IMR-90 (cell line): ENCODE results near the gene ME2. TPM values are rescaled to one million over a fixed set of nuclear protein-coding genes. Genes with fewer than 3 reads are reported as not detected.
"Not testable (repeated sequence)": the region's sequence is repeated elsewhere in the genome, so short reads cannot be mapped to it uniquely, and the experiment has no call there.

Experiments used
- ATAC-seq: fragments of 200-7000 bp; cut with Tn5 transposase; 2 replicates; pipeline ENCODE4 v1.9.1; 2020; ENCODE audit warnings: low read depth, mild to moderate bottlenecking, moderate library complexity
- BruUV-seq: library from RNA; stranded (reverse); fragments of 400-500 nt; replicated peaks from 2 replicates; lab custom pipeline; 2021; lab: Mats Ljungman, UMichigan
- CTCF ChIA-PET: fragments of 300-600 bp; formaldehyde crosslinking; extraction: SDS; loops from one replicate; lab custom pipeline; 2021; ENCODE audit warnings: antibody characterized with exemption; lab: Yijun Ruan, JAX
- POLR2A ChIA-PET: fragments of 300-600 bp; sonication (Branson Sonifier 250); formaldehyde crosslinking; loops from one replicate; lab custom pipeline; 2022; ENCODE audit warnings: antibody characterized with exemption; ENCODE audit not compliant: unreplicated experiment; lab: Charles Lee
- DNase-seq: peaks from one replicate; pipeline ENCODE4 v3.0.0; 2013
- H2AFZ ChIP-seq: replicated peaks from 2 replicates; pipeline ENCODE3; 2013; ENCODE audit warnings: low read length, mild to moderate bottlenecking; ENCODE audit not compliant: poor library complexity
- H2AK5ac ChIP-seq: 2 replicates; pipeline ENCODE4 v1.6.1; 2013; ENCODE audit warnings: low read depth, low read length, inconsistent platforms
- H2AK9ac ChIP-seq: replicated peaks from 2 replicates; pipeline ENCODE3; 2013; ENCODE audit warnings: mild to moderate bottlenecking, low read depth, low read length, moderate library complexity; ENCODE audit not compliant: poor library complexity
- H2BK120ac ChIP-seq: 2 replicates; pipeline ENCODE4 v1.6.1; 2013; ENCODE audit warnings: low read depth, low read length, inconsistent platforms
- H2BK15ac ChIP-seq: 3 replicates; pipeline ENCODE4 v1.6.1; 2013; ENCODE audit warnings: low read depth, low read length, inconsistent platforms
- H2BK20ac ChIP-seq: 2 replicates; pipeline ENCODE4 v1.6.1; 2013; ENCODE audit warnings: low read depth, mild to moderate bottlenecking, inconsistent platforms, low read length, moderate library complexity
- H2BK5ac ChIP-seq: 2 replicates; pipeline ENCODE4 v1.6.1; 2013; ENCODE audit warnings: mild to moderate bottlenecking, low read depth, low read length, inconsistent platforms; ENCODE audit not compliant: poor library complexity, severe bottlenecking
- H3K14ac ChIP-seq: replicated peaks from 2 replicates; pipeline ENCODE4 v1.6.1; 2013; ENCODE audit warnings: low read depth, low read length, inconsistent platforms
- H3K18ac ChIP-seq: 2 replicates; pipeline ENCODE4 v1.6.1; 2013; ENCODE audit warnings: low read depth, low read length, control low read depth
- H3K23ac ChIP-seq: 2 replicates; pipeline ENCODE4 v1.6.1; 2013; ENCODE audit warnings: low read depth, low read length, inconsistent platforms
- H3K27ac ChIP-seq: 2 replicates; pipeline ENCODE4 v1.5.1; 2013; ENCODE audit warnings: mild to moderate bottlenecking, control low read depth, low read length; ENCODE audit not compliant: insufficient read depth
- H3K27me3 ChIP-seq: 2 replicates; pipeline ENCODE4 v1.6.1; 2013; ENCODE audit warnings: low read length; ENCODE audit not compliant: control insufficient read depth, insufficient read depth
- H3K36me3 ChIP-seq: 2 replicates; pipeline ENCODE4 v1.6.1; 2013; ENCODE audit warnings: low read length, mixed read lengths; ENCODE audit not compliant: control insufficient read depth, insufficient read depth
- H3K4ac ChIP-seq: 2 replicates; pipeline ENCODE4 v1.6.1; 2013; ENCODE audit warnings: low read depth, low read length, inconsistent platforms
- H3K4me1 ChIP-seq: 2 replicates; pipeline ENCODE4 v1.6.1; 2013; ENCODE audit warnings: low read length, mixed read lengths; ENCODE audit not compliant: control insufficient read depth, insufficient read depth
- H3K4me2 ChIP-seq: 2 replicates; pipeline ENCODE4 v1.6.1; 2013; ENCODE audit warnings: low read depth, mild to moderate bottlenecking, control low read depth, low read length, moderate library complexity
- H3K4me3 ChIP-seq: 2 replicates; pipeline ENCODE4 v1.5.1; 2013; ENCODE audit warnings: low read depth, mild to moderate bottlenecking, control low read depth, low read length, moderate library complexity; ENCODE audit not compliant: insufficient read depth
- H3K56ac ChIP-seq: 2 replicates; pipeline ENCODE4 v1.6.1; 2013; ENCODE audit warnings: low read length, inconsistent platforms; ENCODE audit not compliant: insufficient read depth; ENCODE audit errors: extremely low read depth
- H3K79me1 ChIP-seq, 2 experiments: 2 replicates each; pipeline ENCODE4 v1.6.1; 2013; ENCODE audit warnings: low read length in 2 of 2, inconsistent platforms in 1 of 2, low read depth in 1 of 2
- H3K9ac ChIP-seq: 2 replicates; pipeline ENCODE4 v1.6.1; 2013; ENCODE audit warnings: low read depth, low read length, control low read depth
- H3K9me1 ChIP-seq: 2 replicates; pipeline ENCODE4 v1.6.1; 2013; ENCODE audit warnings: low read length, inconsistent platforms; ENCODE audit not compliant: insufficient read depth
- H3K9me3 ChIP-seq: 2 replicates; pipeline ENCODE4 v1.6.1; 2013; ENCODE audit warnings: low read length; ENCODE audit not compliant: control insufficient read depth, insufficient read depth
- H4K20me1 ChIP-seq: 2 replicates; pipeline ENCODE4 v1.6.1; 2013; ENCODE audit warnings: low read length, inconsistent platforms; ENCODE audit not compliant: insufficient read depth
- H4K5ac ChIP-seq: 2 replicates; pipeline ENCODE4 v1.6.1; 2013; ENCODE audit warnings: mild to moderate bottlenecking, low read depth, low read length, control low read depth
- H4K8ac ChIP-seq, 2 experiments: 2 replicates each; pipeline ENCODE4 v1.6.1; 2013; ENCODE audit warnings: low read depth in 2 of 2, low read length in 2 of 2, control low read depth in 1 of 2, inconsistent platforms in 1 of 2
- H4K91ac ChIP-seq: 2 replicates; pipeline ENCODE4 v1.6.1; 2013; ENCODE audit warnings: low read depth, low read length, inconsistent platforms; ENCODE audit not compliant: insufficient read depth
- WGBS, 2 experiments: methylation state at CpG; one replicate each; pipeline versions ENCODE4 v1.1.5 to v1.1.7; 2013; ENCODE audit warnings: missing lambda C conversion rate in 2 of 2; ENCODE audit not compliant: insufficient read length in 1 of 2; ENCODE audit errors: extremely low coverage in 2 of 2; 5-methylcytosine and 5-hydroxymethylcytosine counted together
- dilution Hi-C: fragments of 300-500 bp; cut with HindIII; formaldehyde crosslinking; loops from one replicate; pipeline ENCODE4 v1.14.3; 2018; ENCODE audit warnings: low sequenced_read_pairs; ENCODE audit not compliant: unreplicated experiment
- in situ Hi-C: fragments of 300-500 bp; cut with MboI; formaldehyde crosslinking; loops from 3 replicates; pipeline ENCODE4 v1.14.3; 2019; ENCODE audit warnings: low sequenced_read_pairs, inconsistent platforms, mixed read lengths
- intact Hi-C: fragments of 100-400 bp; cut with micrococcal nuclease; formaldehyde crosslinking; loops from 2 replicates; pipeline ENCODE4 v1.10.0; 2022
- polyA plus RNA-seq, 3 experiments: library from polyadenylated mRNA; depleted of rRNA; stranded (reverse); fragments of >200 nt; gene quantifications; 2 replicates each; pipeline ENCODE4 v1.2.3, GENCODE V29; 2012; ENCODE audit warnings: low replicate concordance in 1 of 3
- total RNA-seq: library from RNA; depleted of rRNA; stranded (reverse); fragments of >200 nt; gene quantifications from 2 replicates; pipeline ENCODE4 v1.2.3, GENCODE V29; 2012

The ME2 gene
- total and polyA plus RNA-seq, 2 of the 4 experiments (the other 2 are of a cell fraction): 29.7 to 32.6 TPM

- in situ Hi-C loops, dilution Hi-C loops: not testable (repeated sequence)
Observed at GRCh38 chr18:50945918-50946317, 67.0 kb downstream of the ME2 start.

More at GRCh38 chr18:50945918-50946317, 67.0 kb downstream of the ME2 start:
- H3K9ac ChIP-seq, H2BK20ac ChIP-seq, H3K4me2 ChIP-seq, H4K5ac ChIP-seq, H3K27ac ChIP-seq, H3K9me1 ChIP-seq, H3K27me3 ChIP-seq, H3K9me3 ChIP-seq, H2AK9ac ChIP-seq, H3K4me3 ChIP-seq, H2BK5ac ChIP-seq, H3K4ac ChIP-seq, H3K79me1 ChIP-seq, ATAC-seq, H3K36me3 ChIP-seq, H3K14ac ChIP-seq, H4K8ac ChIP-seq, H4K20me1 ChIP-seq, H2AK5ac ChIP-seq, H4K91ac ChIP-seq, BruUV-seq, H2BK120ac ChIP-seq, H2AFZ ChIP-seq, H3K56ac ChIP-seq, CTCF ChIA-PET, H3K18ac ChIP-seq, H3K23ac ChIP-seq, H2BK15ac ChIP-seq, DNase-seq, POLR2A ChIA-PET, H3K4me1 ChIP-seq, intact Hi-C loops: not testable (repeated sequence)
- WGBS, 2 experiments: no CpG with 5 or more reads among the region's 2 CpGs
